G401.6 (cell line): ENCODE results near the gene GZMB.
"Not testable (repeated sequence)": the region's sequence is repeated elsewhere in the genome, so short reads cannot be mapped to it uniquely, and the experiment has no call there.

Experiments
- FAIRE-seq: peaks from 2 replicates; lab custom pipeline; 2012; peaks lifted over from hg19 to GRCh38; lab: Jason Lieb, UNC

Gene GZMB

DNA sequence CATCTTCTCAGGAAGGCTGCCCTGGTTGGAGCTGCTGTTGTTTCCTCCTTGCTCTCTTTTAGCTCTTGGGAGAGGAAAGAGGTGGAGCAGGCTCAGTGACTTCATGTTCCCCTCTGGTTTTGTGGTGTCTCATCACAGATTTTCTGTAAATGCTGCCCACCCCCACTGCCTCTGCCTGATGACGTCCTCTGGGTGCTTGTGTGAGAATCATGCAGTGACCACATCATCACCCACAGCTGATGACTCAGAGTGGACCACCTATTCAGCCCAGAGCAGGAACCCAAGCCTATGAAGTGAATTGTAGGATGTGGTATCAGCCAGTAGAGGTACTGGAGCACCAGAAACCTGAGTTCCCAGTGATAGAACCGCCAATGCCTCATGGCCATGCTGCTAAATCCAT lies at the start of gene GZMB:
Gene GZMB, minus strand, starts transcription at position 33 of the 400 bp plus-strand sequence. Its CDS starts 30 bp downstream, at position 3.
- FAIRE-seq, result no peak

DNA sequence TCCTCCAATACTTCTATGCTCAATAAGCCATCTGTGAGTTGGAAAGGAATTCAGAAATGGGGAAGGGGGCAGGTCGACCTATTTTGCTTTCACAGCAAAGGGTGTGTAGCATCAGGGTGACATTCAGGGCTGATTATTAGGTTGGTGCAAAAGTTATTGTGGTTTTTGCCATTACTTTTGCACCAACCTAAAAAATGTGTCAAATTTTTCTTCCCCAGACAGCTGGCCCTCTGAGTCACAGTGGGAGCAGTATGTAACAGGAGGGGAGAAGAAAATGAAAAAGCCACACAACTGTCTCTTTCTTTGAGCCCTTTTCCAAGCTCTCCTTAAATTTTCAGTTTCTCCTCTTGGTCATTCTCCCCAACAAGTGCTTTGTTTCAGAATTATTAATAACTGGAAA lies 47.1 kb upstream of the GZMB start:
- FAIRE-seq, result no peak

GRCh38 chr14:24680516-24680915 lies 46.5 kb upstream of the GZMB start:
- no peak for FAIRE-seq

- no peak for FAIRE-seq
These were observed 45.4 kb upstream of the GZMB start for GRCh38 chr14:24679248-24679961.

DNA sequence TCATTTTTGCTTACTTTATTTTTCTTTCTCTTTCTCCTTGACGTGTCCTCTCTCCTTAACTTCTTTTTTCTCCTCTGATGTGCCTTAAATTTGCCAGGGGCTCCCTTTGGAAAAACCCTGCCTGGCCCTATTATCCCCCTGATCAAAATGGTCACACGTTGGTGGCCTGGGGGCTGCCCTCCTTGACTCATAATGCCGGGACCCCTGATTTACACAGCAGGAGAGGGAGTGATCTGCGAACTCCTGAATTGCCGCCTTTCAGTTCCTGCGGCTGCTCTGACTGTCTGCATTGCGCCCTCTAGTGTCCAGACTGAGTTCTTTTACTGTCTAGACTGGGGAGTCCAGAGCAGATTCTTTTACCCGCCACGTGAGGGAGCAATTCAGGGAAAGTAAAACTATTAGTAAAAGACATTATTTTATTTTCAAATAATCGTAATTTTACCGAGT lies 44.8 kb upstream of the GZMB start:
- peak; percentile 96 for FAIRE-seq

DNA sequence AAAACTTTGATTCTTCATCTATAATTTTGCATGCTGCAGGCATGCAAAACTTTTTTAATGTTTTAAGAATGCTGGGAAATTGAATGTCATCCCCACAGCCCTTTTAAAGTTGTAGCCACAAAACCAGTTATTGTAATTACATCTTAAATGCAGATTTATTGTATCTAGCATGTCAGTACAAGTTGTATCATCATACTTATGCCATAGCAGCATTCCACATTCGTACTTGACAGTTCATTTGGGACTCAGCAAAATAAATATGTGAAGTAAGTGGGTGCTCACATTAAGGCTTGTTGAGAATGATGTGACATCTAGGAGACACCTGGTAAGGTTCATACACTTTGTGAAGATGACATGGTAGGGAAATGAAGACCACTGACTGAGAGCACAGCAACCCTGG lies 44.0 kb upstream of the GZMB start:
- FAIRE-seq, result no peak

- no peak for FAIRE-seq
These were observed 40.4 kb upstream of the GZMB start for GRCh38 chr14:24674204-24674970.

- no peak for FAIRE-seq
These were observed 39.7 kb upstream of the GZMB start for GRCh38 chr14:24673534-24674203.

GRCh38 chr14:24673059-24673458 lies 39.1 kb upstream of the GZMB start:
- no peak for FAIRE-seq

GRCh38 chr14:24670594-24670993 lies 36.6 kb upstream of the GZMB start:
- FAIRE-seq, result no peak

DNA sequence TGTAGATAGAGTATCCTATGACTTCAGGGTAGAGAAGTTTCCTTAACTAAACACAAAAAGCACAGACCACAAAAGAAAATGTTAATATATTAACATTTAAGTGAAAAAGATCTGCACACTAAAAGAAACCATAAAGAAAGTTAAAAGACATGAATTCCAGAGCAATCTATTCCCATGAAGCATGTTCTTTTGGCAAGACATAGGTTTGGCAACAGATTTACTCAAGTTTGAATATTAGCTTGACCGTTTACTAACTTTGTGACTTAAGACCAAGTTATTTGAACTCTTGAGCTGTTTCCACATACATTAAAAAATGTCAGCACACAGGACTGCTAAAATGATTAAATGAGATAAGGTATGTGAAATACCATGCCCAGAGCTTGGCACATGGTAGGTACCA lies 35.7 kb upstream of the GZMB start:
- no peak for FAIRE-seq

DNA sequence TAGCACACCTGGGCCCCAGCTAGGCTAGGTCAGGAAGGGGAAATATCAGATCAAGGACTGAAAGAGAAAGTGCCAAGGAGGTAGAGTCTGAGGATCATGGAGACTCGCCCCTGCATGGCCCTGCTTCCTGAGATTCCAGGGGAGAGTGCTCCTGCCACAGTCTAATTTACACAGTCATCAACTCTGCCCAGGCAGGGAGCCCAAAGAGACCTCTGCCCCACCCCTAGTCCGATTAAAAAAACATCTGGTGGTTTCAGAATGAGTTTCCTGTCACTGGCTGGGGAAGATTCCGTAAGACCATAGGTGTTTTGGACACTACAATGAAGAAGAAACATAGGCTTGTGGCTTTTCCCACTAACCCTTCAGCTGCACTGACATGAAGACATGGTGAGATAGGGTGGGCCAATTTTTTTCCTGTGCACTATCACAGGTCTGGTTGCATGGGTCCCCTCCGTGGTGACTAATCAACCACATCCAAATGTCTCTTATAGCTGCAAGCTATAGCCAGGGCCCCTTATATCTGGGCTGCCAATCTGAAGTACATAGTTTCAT lies 31.5 kb upstream of the GZMB start:
- FAIRE-seq, result no peak

GRCh38 chr14:24664366-24664765 lies 30.4 kb upstream of the GZMB start:
- no peak for FAIRE-seq

DNA sequence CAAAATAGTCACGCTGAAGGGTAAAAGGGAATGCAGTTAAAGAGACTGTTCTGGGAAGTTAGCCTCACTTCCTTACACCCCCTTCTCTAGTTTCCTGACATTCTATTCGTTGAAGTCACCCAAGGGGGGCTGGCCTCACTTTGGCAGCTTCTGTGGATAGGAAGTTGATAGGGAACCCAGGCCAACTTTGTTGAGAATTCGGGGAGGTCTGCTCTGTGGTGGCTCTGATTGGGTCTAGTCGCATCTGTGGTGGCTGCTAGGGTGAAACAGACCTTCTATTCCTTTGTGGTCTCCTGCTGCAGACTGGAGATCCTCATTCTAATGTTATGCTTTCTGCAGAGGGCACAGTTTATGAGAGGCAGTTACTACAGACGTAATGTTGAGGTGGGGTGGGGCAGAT lies 28.8 kb upstream of the GZMB start:
- FAIRE-seq, result no peak

DNA sequence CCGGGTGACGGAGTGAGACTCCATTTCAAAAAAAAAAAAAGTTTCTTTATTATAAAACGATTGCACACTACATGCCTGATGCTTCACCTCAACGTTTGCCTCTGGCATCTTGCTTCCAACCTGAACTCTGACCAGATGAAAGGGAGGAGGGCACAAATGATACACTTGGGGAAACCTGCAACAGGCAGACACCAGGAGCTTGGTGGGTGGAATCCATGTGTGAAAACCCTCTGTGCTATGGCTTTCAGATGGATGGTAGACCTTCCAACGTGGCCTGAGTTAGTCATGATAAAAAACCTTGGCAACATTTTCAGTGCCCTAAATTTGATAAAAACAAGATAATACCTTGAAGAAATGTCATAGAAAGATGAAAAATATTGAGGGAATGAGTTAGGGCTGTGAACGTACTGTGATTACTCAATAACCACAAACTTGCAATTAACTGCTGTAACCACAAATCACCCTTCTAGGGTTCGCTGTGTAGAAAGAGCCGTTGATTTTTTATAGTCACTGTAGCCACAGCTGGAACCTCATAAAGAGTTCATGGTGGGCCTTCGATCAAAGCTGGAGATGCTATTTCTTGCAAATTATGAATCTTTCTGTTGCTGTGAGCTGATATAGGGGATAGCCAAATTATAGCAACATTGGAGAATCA lies 26.1 kb upstream of the GZMB start:
- FAIRE-seq, result no peak

DNA sequence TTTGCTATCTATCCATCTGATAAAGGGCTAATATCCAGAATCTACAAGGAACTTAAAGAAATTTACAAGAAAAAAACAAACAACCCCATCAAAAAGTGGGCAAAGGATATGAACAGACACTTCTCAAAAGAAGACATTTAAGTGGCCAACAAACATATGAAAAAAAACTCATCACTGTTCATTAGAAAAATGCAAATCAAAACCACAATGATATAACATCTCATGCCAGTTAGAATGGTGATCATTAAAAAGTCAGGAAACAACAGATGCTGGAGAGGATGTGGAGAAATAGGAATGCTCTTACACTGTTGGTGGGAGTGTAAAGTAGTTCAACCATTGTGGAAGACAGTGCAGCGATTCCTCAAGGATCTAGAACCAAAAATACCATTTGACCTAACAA lies 14.4 kb upstream of the GZMB start:
- not testable (repeated sequence) for FAIRE-seq

DNA sequence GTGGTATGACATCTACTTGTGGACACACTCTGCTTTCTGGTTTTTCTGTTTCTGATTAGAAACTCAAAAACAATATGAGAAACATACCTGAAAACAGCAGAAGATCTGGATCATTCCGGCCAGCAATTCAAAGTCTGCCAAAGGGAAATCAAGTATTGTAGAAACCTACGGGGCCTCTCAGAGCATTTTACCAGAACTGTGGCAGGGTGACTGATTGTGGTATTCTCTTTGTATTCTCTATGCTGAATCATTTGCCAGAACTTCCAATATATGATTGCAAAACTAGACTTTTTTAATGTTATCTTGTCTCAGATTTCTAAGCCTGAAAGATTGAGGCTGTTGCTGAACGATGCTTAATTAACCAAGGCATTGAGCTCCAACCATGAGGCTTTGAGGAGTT lies 5.9 kb upstream of the GZMB start:
- FAIRE-seq, result no peak

GRCh38 chr14:24639270-24639669 lies 5.3 kb upstream of the GZMB start:
- FAIRE-seq, result no peak

GRCh38 chr14:24633353-24633752 lies 637 bp downstream of the GZMB start:
- no peak for FAIRE-seq

DNA sequence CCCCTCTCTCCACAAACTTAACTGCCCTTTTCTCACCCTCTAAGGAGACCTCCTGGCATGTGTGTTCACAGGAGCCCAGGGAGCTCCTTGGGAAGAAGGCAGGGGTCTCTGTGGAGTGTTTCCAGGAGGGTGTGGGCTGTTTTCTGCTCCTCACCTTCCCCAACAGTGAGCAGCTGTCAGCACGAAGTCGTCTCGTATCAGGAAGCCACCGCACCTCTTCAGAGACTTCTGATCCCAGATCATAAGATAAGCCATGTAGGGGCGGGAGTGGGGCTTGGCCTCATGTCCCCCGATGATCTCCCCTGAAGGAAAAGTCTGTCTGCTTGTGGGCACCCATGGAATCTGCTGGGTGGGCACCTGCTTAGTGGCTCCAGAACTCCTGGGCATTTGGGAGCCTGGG lies 1.2 kb downstream of the GZMB start:
- no peak for FAIRE-seq

DNA sequence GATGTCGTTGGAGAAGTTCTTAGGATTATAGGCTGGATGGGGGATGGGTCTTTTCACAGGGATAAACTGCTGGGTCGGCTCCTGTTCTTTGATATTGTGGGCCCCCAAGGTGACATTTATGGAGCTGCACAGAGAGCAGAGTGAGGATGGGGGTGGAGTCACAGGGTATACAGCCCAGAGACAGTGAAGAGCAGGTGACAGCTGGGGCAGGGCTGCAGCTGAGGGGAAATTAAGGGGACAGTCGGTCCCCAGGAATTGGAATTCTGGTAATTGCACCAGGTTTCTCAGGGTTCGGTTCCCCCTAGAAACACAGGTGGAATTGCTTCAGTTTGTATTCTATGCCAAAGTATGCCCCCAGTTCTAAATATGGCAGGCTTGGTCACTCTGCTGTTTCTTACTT lies 1.7 kb downstream of the GZMB start:
- no peak for FAIRE-seq

GRCh38 chr14:24631749-24632335 lies 2.1 kb downstream of the GZMB start:
- no peak for FAIRE-seq
